Breast epithelium (tissue), 3 donors: ENCODE data around the gene IMP3.

Experiments
- POLR2A ChIP-seq: fragments of 450-650 bp; IDR thresholded peaks from one replicate; pipeline ENCODE4 v1.6.1; 2016; ENCODE audit warnings: antibody characterized with exemption, mild to moderate bottlenecking, moderate library complexity
- POLR2AphosphoS5 ChIP-seq, 3 donors: sonication (generic); formaldehyde crosslinking; IDR thresholded peaks; one replicate each; pipeline ENCODE4 v1.6.1; 2017; ENCODE audit warnings: antibody characterized with exemption in 3 of 3
- TF ChIP-seq, protein P1 (sequence below), 3 donors: fragments of 450-650 bp; IDR thresholded peaks; one replicate each; pipeline ENCODE4 v1.5.1; 2016 to 2017; ENCODE audit warnings: antibody characterized with exemption in 3 of 3, mild to moderate bottlenecking in 3 of 3, moderate library complexity in 3 of 3

DNA sequence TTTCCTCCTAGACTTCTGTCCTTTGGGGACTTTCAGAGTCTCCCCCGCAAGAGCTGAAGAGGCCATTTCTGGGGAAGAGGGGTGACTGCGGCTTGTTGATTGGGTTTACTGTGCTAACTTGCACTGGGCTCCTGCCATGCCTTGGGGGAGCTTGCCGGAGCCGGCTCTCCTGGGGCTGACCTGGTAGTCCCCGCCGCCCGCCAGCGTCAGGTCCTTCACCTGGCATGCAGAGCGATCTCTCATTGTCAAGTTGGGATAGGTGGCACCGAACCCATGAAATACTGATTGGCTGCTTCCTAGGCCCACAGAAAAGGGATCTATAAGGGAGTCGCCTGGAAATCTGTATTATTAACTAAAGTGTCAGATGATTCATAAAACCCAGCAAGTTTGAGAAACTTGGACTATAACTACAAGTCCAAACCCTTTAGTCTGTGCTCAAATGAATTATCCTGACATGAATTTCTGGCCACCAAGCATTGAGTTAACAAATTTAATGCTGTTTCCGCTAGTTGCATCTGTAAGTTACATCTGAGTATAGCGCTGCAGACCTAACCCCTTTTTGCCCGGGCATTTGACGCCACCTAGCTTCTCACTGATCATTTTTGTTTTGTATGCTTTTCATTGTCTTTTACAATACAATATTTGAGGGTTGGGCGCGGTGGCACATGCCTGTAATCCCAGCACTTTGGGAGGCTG is 607 bp upstream of the IMP3 start:
- TF ChIP-seq, protein P1, sequence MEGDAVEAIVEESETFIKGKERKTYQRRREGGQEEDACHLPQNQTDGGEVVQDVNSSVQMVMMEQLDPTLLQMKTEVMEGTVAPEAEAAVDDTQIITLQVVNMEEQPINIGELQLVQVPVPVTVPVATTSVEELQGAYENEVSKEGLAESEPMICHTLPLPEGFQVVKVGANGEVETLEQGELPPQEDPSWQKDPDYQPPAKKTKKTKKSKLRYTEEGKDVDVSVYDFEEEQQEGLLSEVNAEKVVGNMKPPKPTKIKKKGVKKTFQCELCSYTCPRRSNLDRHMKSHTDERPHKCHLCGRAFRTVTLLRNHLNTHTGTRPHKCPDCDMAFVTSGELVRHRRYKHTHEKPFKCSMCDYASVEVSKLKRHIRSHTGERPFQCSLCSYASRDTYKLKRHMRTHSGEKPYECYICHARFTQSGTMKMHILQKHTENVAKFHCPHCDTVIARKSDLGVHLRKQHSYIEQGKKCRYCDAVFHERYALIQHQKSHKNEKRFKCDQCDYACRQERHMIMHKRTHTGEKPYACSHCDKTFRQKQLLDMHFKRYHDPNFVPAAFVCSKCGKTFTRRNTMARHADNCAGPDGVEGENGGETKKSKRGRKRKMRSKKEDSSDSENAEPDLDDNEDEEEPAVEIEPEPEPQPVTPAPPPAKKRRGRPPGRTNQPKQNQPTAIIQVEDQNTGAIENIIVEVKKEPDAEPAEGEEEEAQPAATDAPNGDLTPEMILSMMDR (IDR thresholded peaks at IDR 0.05) = no peak
- TF ChIP-seq POLR2A (no peak), POLR2AphosphoS5 (IDR thresholded peaks at IDR 0.05) (no peak)
